HEK293 (cell line): ENCODE measurements around the gene SLC8A3.

Source experiments
- SCRT1 ChIP-seq: fragments of 450-650 bp; formaldehyde crosslinking; IDR thresholded peaks from 2 replicates; pipeline ENCODE4 v1.5.1; 2016; ENCODE audit warnings: missing biosample characterization, missing genetic modification characterization, borderline replicate concordance
- SCRT2 ChIP-seq: fragments of 450-650 bp; formaldehyde crosslinking; IDR thresholded peaks from 2 replicates; pipeline ENCODE4 v1.5.1; 2016; ENCODE audit warnings: missing biosample characterization, missing genetic modification characterization
- SP2 ChIP-seq: fragments of 450-650 bp; formaldehyde crosslinking; IDR thresholded peaks from 2 replicates; pipeline ENCODE4 v1.5.1; 2016; ENCODE audit warnings: missing biosample characterization, missing genetic modification characterization
- SP3 ChIP-seq: fragments of 450-650 bp; formaldehyde crosslinking; IDR thresholded peaks from 2 replicates; pipeline ENCODE4 v1.5.1; 2016; ENCODE audit warnings: missing biosample characterization, missing genetic modification characterization
- TRIM28 ChIP-seq: IDR thresholded peaks from 2 replicates; pipeline ENCODE4 v1.6.1; 2011; ENCODE audit warnings: low read length, control low read depth, borderline replicate concordance
- ZBTB1 ChIP-seq: fragments of 450-650 bp; formaldehyde crosslinking; IDR thresholded peaks from 2 replicates; pipeline ENCODE4 v1.5.1; 2016; ENCODE audit warnings: missing biosample characterization, missing genetic modification characterization
- ZBTB8A ChIP-seq: fragments of 450-650 bp; formaldehyde crosslinking; IDR thresholded peaks from 2 replicates; pipeline ENCODE4 v1.5.1; 2016; ENCODE audit warnings: missing biosample characterization, missing genetic modification characterization
- ZNF146 ChIP-seq: fragments of 450-650 bp; formaldehyde crosslinking; IDR thresholded peaks from 2 replicates; pipeline ENCODE4 v1.5.1; 2016; ENCODE audit warnings: missing biosample characterization, missing genetic modification characterization
- ZNF202 ChIP-seq: fragments of 450-650 bp; formaldehyde crosslinking; IDR thresholded peaks from 2 replicates; pipeline ENCODE4 v1.5.1; 2016; ENCODE audit warnings: missing biosample characterization, missing genetic modification characterization, borderline replicate concordance
- ZNF23 ChIP-seq: fragments of 450-650 bp; formaldehyde crosslinking; IDR thresholded peaks from 2 replicates; pipeline ENCODE4 v1.5.1; 2016; ENCODE audit warnings: missing biosample characterization, missing genetic modification characterization, borderline replicate concordance
- ZNF24 ChIP-seq: fragments of 450-650 bp; formaldehyde crosslinking; IDR thresholded peaks from 2 replicates; pipeline ENCODE4 v1.5.1; 2016; ENCODE audit warnings: missing biosample characterization, missing genetic modification characterization
- ZNF292 ChIP-seq: fragments of 450-650 bp; formaldehyde crosslinking; IDR thresholded peaks from 2 replicates; pipeline ENCODE4 v1.5.1; 2016; ENCODE audit warnings: low read depth, missing biosample characterization, missing genetic modification characterization, borderline replicate concordance
- ZNF324 ChIP-seq: fragments of 450-650 bp; formaldehyde crosslinking; IDR thresholded peaks from 2 replicates; pipeline ENCODE4 v1.5.1; 2016; ENCODE audit warnings: missing biosample characterization, missing genetic modification characterization
- ZNF37A ChIP-seq: fragments of 450-650 bp; IDR thresholded peaks from 2 replicates; pipeline ENCODE4 v1.5.1; 2018; ENCODE audit warnings: missing biosample characterization, missing genetic modification characterization
- ZNF404 ChIP-seq: fragments of 450-650 bp; formaldehyde crosslinking; IDR thresholded peaks from 2 replicates; pipeline ENCODE4 v1.5.1; 2017; ENCODE audit warnings: missing biosample characterization, missing genetic modification characterization
- TF ChIP-seq, protein P1 (sequence below): fragments of 450-650 bp; formaldehyde crosslinking; IDR thresholded peaks from 2 replicates; pipeline ENCODE4 v1.5.1; 2016; ENCODE audit warnings: missing biosample characterization, missing genetic modification characterization
- TF ChIP-seq, protein P2 (sequence below): fragments of 450-650 bp; formaldehyde crosslinking; IDR thresholded peaks from 2 replicates; pipeline ENCODE4 v1.5.1; 2016; ENCODE audit warnings: missing biosample characterization, missing genetic modification characterization, borderline replicate concordance
- TF ChIP-seq, protein P3 (sequence below): fragments of 450-650 bp; formaldehyde crosslinking; IDR thresholded peaks from 2 replicates; pipeline ENCODE4 v1.5.1; 2016; ENCODE audit warnings: missing biosample characterization, missing genetic modification characterization
- TF ChIP-seq, protein P4 (sequence below): fragments of 450-650 bp; formaldehyde crosslinking; IDR thresholded peaks from 2 replicates; pipeline ENCODE4 v1.5.1; 2017; ENCODE audit warnings: missing biosample characterization, missing genetic modification characterization
- TF ChIP-seq, protein P5 (sequence below): fragments of 450-650 bp; formaldehyde crosslinking; IDR thresholded peaks from 2 replicates; pipeline ENCODE4 v1.5.1; 2016; ENCODE audit warnings: missing biosample characterization, missing genetic modification characterization
- TF ChIP-seq, protein P6 (sequence below): fragments of 450-650 bp; formaldehyde crosslinking; IDR thresholded peaks from 2 replicates; pipeline ENCODE4 v1.5.1; 2017; ENCODE audit warnings: missing biosample characterization, missing genetic modification characterization
- TF ChIP-seq, protein P7 (sequence below): fragments of 450-650 bp; IDR thresholded peaks from 2 replicates; pipeline ENCODE4 v1.5.1; 2018; ENCODE audit warnings: missing biosample characterization, missing genetic modification characterization

Gene SLC8A3

DNA sequence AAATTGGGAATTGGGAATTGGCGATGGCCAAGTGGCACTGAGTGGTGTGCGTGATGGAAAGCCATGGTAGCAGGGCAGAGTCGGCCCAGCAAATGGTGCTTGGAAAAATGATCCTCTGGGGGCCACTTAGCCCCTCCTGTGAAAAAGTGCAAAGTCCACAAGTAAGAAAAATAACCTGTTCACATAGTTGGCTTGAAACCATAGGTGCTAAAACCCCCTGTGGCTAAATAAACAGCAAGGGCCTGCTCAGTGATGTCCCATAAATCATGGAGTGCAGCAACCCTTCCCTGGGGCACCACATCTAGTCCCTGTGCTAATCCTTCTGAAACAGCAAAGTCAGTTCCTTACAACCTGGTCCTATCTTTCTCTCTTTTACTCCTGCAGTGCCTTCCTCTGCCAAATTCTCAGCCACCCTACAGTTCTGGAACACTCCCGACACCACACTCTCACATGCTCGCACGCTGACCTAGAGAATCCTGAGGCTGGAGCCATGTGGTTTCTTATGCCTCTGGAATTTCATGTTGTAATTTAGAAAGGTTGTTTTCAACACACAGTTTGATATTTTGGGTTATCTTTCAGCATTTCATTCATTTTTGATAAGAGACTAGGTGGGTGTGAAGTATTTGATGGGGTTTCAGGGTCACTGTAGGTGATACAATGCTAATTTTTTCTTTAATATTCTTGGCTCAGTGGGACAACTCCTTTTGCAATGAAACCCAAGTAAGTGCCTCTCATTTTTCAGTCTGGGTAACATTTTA is 186.0 kb downstream of the SLC8A3 start (continued):
- TF ChIP-seq, protein P1, sequence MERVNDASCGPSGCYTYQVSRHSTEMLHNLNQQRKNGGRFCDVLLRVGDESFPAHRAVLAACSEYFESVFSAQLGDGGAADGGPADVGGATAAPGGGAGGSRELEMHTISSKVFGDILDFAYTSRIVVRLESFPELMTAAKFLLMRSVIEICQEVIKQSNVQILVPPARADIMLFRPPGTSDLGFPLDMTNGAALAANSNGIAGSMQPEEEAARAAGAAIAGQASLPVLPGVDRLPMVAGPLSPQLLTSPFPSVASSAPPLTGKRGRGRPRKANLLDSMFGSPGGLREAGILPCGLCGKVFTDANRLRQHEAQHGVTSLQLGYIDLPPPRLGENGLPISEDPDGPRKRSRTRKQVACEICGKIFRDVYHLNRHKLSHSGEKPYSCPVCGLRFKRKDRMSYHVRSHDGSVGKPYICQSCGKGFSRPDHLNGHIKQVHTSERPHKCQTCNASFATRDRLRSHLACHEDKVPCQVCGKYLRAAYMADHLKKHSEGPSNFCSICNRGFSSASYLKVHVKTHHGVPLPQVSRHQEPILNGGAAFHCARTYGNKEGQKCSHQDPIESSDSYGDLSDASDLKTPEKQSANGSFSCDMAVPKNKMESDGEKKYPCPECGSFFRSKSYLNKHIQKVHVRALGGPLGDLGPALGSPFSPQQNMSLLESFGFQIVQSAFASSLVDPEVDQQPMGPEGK (tag by site-specific recombination), result peak; percentile 61
- 0 out of 2 replicates have a peak, but pooled peaks have one; percentile 15 for TF ChIP-seq ZNF146 (tag by site-specific recombination)
- TF ChIP-seq, protein P2, sequence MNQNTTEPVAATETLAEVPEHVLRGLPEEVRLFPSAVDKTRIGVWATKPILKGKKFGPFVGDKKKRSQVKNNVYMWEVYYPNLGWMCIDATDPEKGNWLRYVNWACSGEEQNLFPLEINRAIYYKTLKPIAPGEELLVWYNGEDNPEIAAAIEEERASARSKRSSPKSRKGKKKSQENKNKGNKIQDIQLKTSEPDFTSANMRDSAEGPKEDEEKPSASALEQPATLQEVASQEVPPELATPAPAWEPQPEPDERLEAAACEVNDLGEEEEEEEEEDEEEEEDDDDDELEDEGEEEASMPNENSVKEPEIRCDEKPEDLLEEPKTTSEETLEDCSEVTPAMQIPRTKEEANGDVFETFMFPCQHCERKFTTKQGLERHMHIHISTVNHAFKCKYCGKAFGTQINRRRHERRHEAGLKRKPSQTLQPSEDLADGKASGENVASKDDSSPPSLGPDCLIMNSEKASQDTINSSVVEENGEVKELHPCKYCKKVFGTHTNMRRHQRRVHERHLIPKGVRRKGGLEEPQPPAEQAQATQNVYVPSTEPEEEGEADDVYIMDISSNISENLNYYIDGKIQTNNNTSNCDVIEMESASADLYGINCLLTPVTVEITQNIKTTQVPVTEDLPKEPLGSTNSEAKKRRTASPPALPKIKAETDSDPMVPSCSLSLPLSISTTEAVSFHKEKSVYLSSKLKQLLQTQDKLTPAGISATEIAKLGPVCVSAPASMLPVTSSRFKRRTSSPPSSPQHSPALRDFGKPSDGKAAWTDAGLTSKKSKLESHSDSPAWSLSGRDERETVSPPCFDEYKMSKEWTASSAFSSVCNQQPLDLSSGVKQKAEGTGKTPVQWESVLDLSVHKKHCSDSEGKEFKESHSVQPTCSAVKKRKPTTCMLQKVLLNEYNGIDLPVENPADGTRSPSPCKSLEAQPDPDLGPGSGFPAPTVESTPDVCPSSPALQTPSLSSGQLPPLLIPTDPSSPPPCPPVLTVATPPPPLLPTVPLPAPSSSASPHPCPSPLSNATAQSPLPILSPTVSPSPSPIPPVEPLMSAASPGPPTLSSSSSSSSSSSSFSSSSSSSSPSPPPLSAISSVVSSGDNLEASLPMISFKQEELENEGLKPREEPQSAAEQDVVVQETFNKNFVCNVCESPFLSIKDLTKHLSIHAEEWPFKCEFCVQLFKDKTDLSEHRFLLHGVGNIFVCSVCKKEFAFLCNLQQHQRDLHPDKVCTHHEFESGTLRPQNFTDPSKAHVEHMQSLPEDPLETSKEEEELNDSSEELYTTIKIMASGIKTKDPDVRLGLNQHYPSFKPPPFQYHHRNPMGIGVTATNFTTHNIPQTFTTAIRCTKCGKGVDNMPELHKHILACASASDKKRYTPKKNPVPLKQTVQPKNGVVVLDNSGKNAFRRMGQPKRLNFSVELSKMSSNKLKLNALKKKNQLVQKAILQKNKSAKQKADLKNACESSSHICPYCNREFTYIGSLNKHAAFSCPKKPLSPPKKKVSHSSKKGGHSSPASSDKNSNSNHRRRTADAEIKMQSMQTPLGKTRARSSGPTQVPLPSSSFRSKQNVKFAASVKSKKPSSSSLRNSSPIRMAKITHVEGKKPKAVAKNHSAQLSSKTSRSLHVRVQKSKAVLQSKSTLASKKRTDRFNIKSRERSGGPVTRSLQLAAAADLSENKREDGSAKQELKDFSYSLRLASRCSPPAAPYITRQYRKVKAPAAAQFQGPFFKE, result no peak
- TF ChIP-seq TRIM28, result 0 out of 2 replicates have a peak, but pooled peaks have one; percentile 38
- 0 out of 2 replicates have a peak, but pooled peaks have one; percentile 14 for TF ChIP-seq SP2 (tag by site-specific recombination)
- no peak for TF ChIP-seq ZNF404 (tag by site-specific recombination)
- peak; percentile 91 for TF ChIP-seq SCRT2 (tag by site-specific recombination)
- TF ChIP-seq SCRT1 (tag by site-specific recombination), result peak; percentile 88
- TF ChIP-seq, protein P3, sequence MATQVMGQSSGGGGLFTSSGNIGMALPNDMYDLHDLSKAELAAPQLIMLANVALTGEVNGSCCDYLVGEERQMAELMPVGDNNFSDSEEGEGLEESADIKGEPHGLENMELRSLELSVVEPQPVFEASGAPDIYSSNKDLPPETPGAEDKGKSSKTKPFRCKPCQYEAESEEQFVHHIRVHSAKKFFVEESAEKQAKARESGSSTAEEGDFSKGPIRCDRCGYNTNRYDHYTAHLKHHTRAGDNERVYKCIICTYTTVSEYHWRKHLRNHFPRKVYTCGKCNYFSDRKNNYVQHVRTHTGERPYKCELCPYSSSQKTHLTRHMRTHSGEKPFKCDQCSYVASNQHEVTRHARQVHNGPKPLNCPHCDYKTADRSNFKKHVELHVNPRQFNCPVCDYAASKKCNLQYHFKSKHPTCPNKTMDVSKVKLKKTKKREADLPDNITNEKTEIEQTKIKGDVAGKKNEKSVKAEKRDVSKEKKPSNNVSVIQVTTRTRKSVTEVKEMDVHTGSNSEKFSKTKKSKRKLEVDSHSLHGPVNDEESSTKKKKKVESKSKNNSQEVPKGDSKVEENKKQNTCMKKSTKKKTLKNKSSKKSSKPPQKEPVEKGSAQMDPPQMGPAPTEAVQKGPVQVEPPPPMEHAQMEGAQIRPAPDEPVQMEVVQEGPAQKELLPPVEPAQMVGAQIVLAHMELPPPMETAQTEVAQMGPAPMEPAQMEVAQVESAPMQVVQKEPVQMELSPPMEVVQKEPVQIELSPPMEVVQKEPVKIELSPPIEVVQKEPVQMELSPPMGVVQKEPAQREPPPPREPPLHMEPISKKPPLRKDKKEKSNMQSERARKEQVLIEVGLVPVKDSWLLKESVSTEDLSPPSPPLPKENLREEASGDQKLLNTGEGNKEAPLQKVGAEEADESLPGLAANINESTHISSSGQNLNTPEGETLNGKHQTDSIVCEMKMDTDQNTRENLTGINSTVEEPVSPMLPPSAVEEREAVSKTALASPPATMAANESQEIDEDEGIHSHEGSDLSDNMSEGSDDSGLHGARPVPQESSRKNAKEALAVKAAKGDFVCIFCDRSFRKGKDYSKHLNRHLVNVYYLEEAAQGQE (tag by site-specific recombination), result no peak; the same call in 1 of the 2 replicates
- peak; percentile 69 for TF ChIP-seq ZBTB8A (tag by site-specific recombination)
- TF ChIP-seq ZNF202 (tag by site-specific recombination), result no peak
- 0 out of 2 replicates have a peak, but pooled peaks have one; percentile 56 for TF ChIP-seq ZBTB1 (tag by site-specific recombination)
- TF ChIP-seq, protein P4, sequence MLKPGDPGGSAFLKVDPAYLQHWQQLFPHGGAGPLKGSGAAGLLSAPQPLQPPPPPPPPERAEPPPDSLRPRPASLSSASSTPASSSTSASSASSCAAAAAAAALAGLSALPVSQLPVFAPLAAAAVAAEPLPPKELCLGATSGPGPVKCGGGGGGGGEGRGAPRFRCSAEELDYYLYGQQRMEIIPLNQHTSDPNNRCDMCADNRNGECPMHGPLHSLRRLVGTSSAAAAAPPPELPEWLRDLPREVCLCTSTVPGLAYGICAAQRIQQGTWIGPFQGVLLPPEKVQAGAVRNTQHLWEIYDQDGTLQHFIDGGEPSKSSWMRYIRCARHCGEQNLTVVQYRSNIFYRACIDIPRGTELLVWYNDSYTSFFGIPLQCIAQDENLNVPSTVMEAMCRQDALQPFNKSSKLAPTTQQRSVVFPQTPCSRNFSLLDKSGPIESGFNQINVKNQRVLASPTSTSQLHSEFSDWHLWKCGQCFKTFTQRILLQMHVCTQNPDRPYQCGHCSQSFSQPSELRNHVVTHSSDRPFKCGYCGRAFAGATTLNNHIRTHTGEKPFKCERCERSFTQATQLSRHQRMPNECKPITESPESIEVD (tag by site-specific recombination), result peak; percentile 89
- TF ChIP-seq ZNF23 (tag by site-specific recombination), result no peak
- TF ChIP-seq ZNF324, result peak; percentile 47; the same call in 1 of the 2 replicates
- TF ChIP-seq, protein P5, sequence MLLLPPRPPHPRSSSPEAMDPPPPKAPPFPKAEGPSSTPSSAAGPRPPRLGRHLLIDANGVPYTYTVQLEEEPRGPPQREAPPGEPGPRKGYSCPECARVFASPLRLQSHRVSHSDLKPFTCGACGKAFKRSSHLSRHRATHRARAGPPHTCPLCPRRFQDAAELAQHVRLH (tag by site-specific recombination), result peak; percentile 27; the same call in 1 of the 2 replicates
- TF ChIP-seq ZNF292 (tag by site-specific recombination), result no peak
- peak; percentile 76 for TF ChIP-seq ZNF24 (tag by site-specific recombination)
- TF ChIP-seq ZNF37A (tag by site-specific recombination), result no peak
- no peak for TF ChIP-seq SP3 (tag by site-specific recombination)
- TF ChIP-seq, protein P6, sequence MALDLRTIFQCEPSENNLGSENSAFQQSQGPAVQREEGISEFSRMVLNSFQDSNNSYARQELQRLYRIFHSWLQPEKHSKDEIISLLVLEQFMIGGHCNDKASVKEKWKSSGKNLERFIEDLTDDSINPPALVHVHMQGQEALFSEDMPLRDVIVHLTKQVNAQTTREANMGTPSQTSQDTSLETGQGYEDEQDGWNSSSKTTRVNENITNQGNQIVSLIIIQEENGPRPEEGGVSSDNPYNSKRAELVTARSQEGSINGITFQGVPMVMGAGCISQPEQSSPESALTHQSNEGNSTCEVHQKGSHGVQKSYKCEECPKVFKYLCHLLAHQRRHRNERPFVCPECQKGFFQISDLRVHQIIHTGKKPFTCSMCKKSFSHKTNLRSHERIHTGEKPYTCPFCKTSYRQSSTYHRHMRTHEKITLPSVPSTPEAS, result peak; percentile 26; the same call in 1 of the 2 replicates
- TF ChIP-seq, protein P7, sequence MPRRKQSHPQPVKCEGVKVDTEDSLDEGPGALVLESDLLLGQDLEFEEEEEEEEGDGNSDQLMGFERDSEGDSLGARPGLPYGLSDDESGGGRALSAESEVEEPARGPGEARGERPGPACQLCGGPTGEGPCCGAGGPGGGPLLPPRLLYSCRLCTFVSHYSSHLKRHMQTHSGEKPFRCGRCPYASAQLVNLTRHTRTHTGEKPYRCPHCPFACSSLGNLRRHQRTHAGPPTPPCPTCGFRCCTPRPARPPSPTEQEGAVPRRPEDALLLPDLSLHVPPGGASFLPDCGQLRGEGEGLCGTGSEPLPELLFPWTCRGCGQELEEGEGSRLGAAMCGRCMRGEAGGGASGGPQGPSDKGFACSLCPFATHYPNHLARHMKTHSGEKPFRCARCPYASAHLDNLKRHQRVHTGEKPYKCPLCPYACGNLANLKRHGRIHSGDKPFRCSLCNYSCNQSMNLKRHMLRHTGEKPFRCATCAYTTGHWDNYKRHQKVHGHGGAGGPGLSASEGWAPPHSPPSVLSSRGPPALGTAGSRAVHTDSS, result no peak
